Lung (tissue), 12 donors: Measurements from ENCODE around the gene ATP11A. TPM values are rescaled to one million over a fixed set of nuclear protein-coding genes. Genes with fewer than 3 reads are reported as not detected.

Source experiments
- ATAC-seq: fragments of 200-7000 bp; cut with Tn5 transposase; one replicate; pipeline ENCODE4 v1.9.1; 2020; ENCODE audit warnings: moderate number of reproducible peaks; ENCODE audit not compliant: insufficient read depth, low FRiP score
- DNase-seq, 3 donors: peaks; one replicate each; pipeline ENCODE4 v3.0.0-alpha.2; 2013 to 2017
- H3K27ac ChIP-seq, 2 donors: one replicate each; pipeline ENCODE4 v1.5.1; 2013; ENCODE audit warnings: mild to moderate bottlenecking in 2 of 2, moderate library complexity in 2 of 2, control low read depth in 1 of 2, inconsistent platforms in 1 of 2, low read depth in 1 of 2, low read length in 1 of 2
- H3K27me3 ChIP-seq, 3 donors: one replicate each; pipeline ENCODE4 v1.5.1; 2013; ENCODE audit warnings: low read length in 2 of 3; ENCODE audit not compliant: control insufficient read depth in 3 of 3, insufficient read depth in 3 of 3
- H3K36me3 ChIP-seq, 4 donors: one replicate each; pipeline ENCODE4 v1.5.1; 2013; ENCODE audit warnings: low read length in 4 of 4, mild to moderate bottlenecking in 1 of 4, moderate library complexity in 1 of 4; ENCODE audit not compliant: control insufficient read depth in 4 of 4, insufficient read depth in 4 of 4
- H3K4me1 ChIP-seq, 5 donors: one replicate each; pipeline ENCODE4 v1.5.1; 2013; ENCODE audit warnings: low read length in 5 of 5, mild to moderate bottlenecking in 2 of 5, moderate library complexity in 1 of 5; ENCODE audit not compliant: control insufficient read depth in 5 of 5, insufficient read depth in 5 of 5
- H3K4me3 ChIP-seq: one replicate; pipeline ENCODE4 v1.5.1; 2013; ENCODE audit warnings: mild to moderate bottlenecking, control low read depth, moderate library complexity
- H3K9ac ChIP-seq, 2 donors: one replicate each; pipeline ENCODE4 v1.5.1; 2013; ENCODE audit warnings: low read length in 2 of 2, control low read depth in 1 of 2; ENCODE audit not compliant: insufficient read depth in 1 of 2
- H3K9me3 ChIP-seq, 4 donors: one replicate each; pipeline ENCODE4 v1.5.1; 2013; ENCODE audit warnings: low read length in 3 of 4, mild to moderate bottlenecking in 1 of 4, moderate library complexity in 1 of 4; ENCODE audit not compliant: control insufficient read depth in 4 of 4, insufficient read depth in 3 of 4
- whole genome bisulfite sequencing, 2 donors: extraction: QIAGEN DNeasy Blood & Tissue Kit; methylation state at CpG; one replicate each; pipeline ENCODE4 v1.1.7; 2013; 5-methylcytosine and 5-hydroxymethylcytosine counted together
- polyA plus RNA-seq, 2 donors: library from polyadenylated mRNA; stranded (reverse); fragments of 200-250 nt; gene quantifications; one replicate each; pipeline ENCODE4 v1.2.1, GENCODE V29; 2013
- total RNA-seq, 2 donors: library from RNA; depleted of rRNA in 1 of 2; stranded (reverse); fragments of >200 nt in 1 of 2; gene quantifications; one replicate each; pipeline ENCODE4 v1.2.1, GENCODE V29; 2014 to 2021
- TF ChIP-seq, protein P1 (sequence below): IDR thresholded peaks from 2 replicates; pipeline ENCODE4 v1.5.1; 2012; ENCODE audit warnings: mild to moderate bottlenecking; ENCODE audit errors: control extremely low read depth, extremely low read depth
- donor health status: control.
- donor health status: control.
- donor health status: Bipolar disorder and iron deficiency.
- donor health status: healthy.
- donor health status: DM: yes; HTN: yes; CAD: no.

The ATP11A gene
- total and polyA plus RNA-seq, 4 donors, result 46.3 to 317 (median 162) TPM

DNA sequence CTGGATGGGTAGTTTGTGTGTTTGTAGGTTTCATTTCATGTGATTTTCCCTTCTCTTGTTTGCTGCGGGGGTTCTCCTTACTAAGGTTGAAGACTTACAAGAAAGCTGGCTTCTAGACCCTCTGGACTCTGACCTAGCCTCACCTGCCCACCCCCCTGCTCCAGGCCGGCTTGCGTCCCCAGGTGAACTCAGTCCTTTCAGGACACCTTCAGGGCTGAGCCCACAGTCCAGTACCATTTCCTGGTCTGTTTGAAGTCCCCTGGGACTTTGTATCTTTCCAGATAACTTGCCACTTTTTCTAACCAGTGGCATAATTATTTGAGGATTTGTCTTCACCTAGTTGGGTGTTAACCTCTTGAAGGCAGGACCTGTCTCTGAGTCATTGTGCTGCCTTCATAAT is 227.9 kb downstream of the ATP11A start:
- ATAC-seq, result no peak
- DNase-seq, result no peak
- Histone ChIP-seq H3K9me3 (peaks cover 0 to 2% (median 0%) of the 10 kb centered on the region in 4 donors), H3K4me1 (no peaks in the 10 kb centered on the region), H3K9ac (no peak overlapping the region), H3K27me3 (no peaks in the 10 kb centered on the region), H3K36me3 (no peaks in the 10 kb centered on the region), H3K4me3 (no peak overlapping the region), H3K27ac (no peak overlapping the region)
- WGBS, 2 donors, result 96% methylated on average over 3 of the region's 3 CpGs
- TF ChIP-seq, protein P1, sequence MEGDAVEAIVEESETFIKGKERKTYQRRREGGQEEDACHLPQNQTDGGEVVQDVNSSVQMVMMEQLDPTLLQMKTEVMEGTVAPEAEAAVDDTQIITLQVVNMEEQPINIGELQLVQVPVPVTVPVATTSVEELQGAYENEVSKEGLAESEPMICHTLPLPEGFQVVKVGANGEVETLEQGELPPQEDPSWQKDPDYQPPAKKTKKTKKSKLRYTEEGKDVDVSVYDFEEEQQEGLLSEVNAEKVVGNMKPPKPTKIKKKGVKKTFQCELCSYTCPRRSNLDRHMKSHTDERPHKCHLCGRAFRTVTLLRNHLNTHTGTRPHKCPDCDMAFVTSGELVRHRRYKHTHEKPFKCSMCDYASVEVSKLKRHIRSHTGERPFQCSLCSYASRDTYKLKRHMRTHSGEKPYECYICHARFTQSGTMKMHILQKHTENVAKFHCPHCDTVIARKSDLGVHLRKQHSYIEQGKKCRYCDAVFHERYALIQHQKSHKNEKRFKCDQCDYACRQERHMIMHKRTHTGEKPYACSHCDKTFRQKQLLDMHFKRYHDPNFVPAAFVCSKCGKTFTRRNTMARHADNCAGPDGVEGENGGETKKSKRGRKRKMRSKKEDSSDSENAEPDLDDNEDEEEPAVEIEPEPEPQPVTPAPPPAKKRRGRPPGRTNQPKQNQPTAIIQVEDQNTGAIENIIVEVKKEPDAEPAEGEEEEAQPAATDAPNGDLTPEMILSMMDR, result no peak

DNA sequence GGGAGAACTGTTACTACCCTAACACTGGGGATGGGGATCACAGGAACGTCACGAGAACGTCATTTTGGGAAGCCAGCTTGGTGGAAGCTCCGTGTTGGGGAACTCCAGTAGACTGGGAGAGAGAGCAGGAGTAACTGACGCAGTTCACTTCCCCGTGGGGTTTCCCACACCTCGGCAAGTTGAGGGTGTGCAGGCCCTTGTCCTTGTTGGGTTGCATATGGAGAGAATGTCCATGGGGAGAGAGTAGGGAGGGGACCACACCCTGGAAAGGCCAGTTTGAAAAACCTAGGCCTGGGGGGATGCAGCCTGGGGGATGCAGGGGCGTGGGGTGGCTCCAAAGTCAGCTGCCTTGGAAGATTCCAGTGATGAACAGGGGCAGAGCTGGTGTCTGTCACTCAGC is 228.4 kb downstream of the ATP11A start:
- ATAC-seq (no peak), DNase-seq (no peak)
- WGBS, 2 donors, result 71 to 73% methylated on average over 8 of the region's 8 CpGs
- Histone ChIP-seq H3K4me1 (no peaks in the 10 kb centered on the region), H3K9me3 (peaks cover 0 to 2% (median 0%) of the 10 kb centered on the region in 4 donors), H3K4me3 (no peak overlapping the region), H3K9ac (no peak overlapping the region), H3K27me3 (no peaks in the 10 kb centered on the region), H3K36me3 (no peaks in the 10 kb centered on the region), H3K27ac (no peak overlapping the region)
- TF ChIP-seq, protein P1, result no peak

DNA sequence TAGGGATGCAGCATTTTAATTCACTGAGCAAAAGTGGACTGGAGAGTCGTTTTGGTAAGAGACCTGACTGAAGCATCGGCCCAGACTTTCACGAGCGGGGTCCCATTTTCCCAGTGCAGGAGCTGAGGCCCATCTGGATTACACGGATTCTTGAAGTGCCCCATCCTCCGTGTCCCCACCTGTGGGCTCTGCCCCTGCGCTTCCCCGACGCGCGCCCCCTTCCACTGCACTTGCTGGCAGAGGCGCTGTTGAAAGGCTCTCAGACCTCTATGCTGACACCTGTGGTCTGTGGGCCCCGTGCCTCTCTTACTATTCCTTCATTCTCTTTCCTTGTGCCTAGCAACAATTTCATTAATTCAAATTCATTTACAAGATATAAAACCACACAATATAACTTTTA is 228.9 kb downstream of the ATP11A start:
- Histone ChIP-seq H3K4me1 (no peaks in the 10 kb centered on the region), H3K9ac (no peak overlapping the region), H3K36me3 (no peaks in the 10 kb centered on the region), H3K9me3 (no peaks in the 10 kb centered on the region), H3K4me3 (no peak overlapping the region), H3K27ac (no peak overlapping the region), H3K27me3 (no peaks in the 10 kb centered on the region)
- no peak for ATAC-seq
- WGBS, 2 donors, result 78 to 81% methylated on average over 13 of the region's 13 CpGs
- TF ChIP-seq, protein P1, result no peak
- DNase-seq, result no peak

DNA sequence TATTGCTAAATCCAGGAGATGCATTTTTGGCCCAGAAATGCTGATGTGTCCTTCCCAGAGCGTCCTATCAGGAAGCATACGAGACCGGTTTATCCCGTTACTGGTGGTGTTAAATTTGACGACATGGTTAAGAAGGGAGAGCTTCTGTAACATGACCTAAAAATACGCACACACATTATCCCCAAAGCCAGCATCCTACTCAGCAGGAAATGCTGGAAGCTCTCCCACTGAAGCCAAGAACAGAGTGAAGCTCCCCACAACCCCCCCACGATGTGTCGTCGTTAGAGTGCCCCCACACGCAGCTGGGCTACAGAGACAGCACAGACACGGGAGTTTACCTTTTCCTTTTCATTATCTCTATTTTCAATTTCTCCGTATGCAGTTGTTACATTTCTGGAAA is 234.1 kb downstream of the ATP11A start:
- TF ChIP-seq, protein P1, result no peak
- H3K4me1 ChIP-seq, result peaks cover 0 to 9% (median 5%) of the 10 kb centered on the region in 5 donors
- ATAC-seq (no peak), DNase-seq (no peak)
- H3K27me3 ChIP-seq, result no peaks in the 10 kb centered on the region
- 83 to 85% methylated on average over 12 of the region's 12 CpGs for WGBS, 2 donors
- no peak overlapping the region for H3K9ac ChIP-seq
- H3K9me3 ChIP-seq, result peaks cover 0 to 4% (median 1%) of the 10 kb centered on the region in 4 donors
- H3K4me3 ChIP-seq, result no peak overlapping the region
- no peaks in the 10 kb centered on the region for H3K36me3 ChIP-seq
- H3K27ac ChIP-seq, result no peak overlapping the region
